MM.1S (cell line): ENCODE measurements around the gene SLC35F3.
"Not testable (repeated sequence)": the region's sequence is repeated elsewhere in the genome, so short reads cannot be mapped to it uniquely, and the experiment has no call there.

Source experiments
- DNase-seq: peaks from one replicate; pipeline ENCODE4 v3.0.0-alpha.2; 2015
- H2AFZ ChIP-seq: fragments of 300-600 bp; sonication (generic); 2 replicates; pipeline ENCODE4 v1.6.0; 2016; ENCODE audit warnings: antibody characterized with exemption, low read length
- H3F3A ChIP-seq: fragments of 300-600 bp; sonication (generic); 2 replicates; pipeline ENCODE4 v1.6.1; 2016; ENCODE audit warnings: mild to moderate bottlenecking, antibody characterized with exemption, low read length, moderate library complexity, mixed read lengths; ENCODE audit not compliant: insufficient read depth
- H3K27ac ChIP-seq: fragments of 300-600 bp; sonication (generic); 2 replicates; pipeline ENCODE4 v1.5.1; 2016; ENCODE audit warnings: mild to moderate bottlenecking, low read length
- H3K27me3 ChIP-seq: fragments of 300-600 bp; sonication (generic); replicated peaks from 2 replicates; pipeline ENCODE4 v1.6.0; 2016; ENCODE audit warnings: low read length; ENCODE audit not compliant: insufficient read depth
- H3K36me3 ChIP-seq: fragments of 300-600 bp; sonication (generic); replicated peaks from 2 replicates; pipeline ENCODE4 v1.6.1; 2016; ENCODE audit warnings: mild to moderate bottlenecking, low read length, mixed read lengths; ENCODE audit not compliant: insufficient read depth
- H3K4me1 ChIP-seq: fragments of 300-600 bp; sonication (generic); 2 replicates; pipeline ENCODE4 v1.6.1; 2016; ENCODE audit warnings: low read length, mixed read lengths
- H3K4me2 ChIP-seq: fragments of 300-600 bp; sonication (generic); 2 replicates; pipeline ENCODE4 v1.6.0; 2016; ENCODE audit warnings: low read depth, low read length
- H3K4me3 ChIP-seq: fragments of 300-600 bp; sonication (generic); 2 replicates; pipeline ENCODE4 v1.5.1; 2016; ENCODE audit warnings: low read length, mixed read lengths
- H3K79me2 ChIP-seq: fragments of 300-600 bp; sonication (generic); 2 replicates; pipeline ENCODE4 v1.6.1; 2016; ENCODE audit warnings: mixed run types, low read length, mixed read lengths
- H3K9ac ChIP-seq: fragments of 300-600 bp; sonication (generic); 2 replicates; pipeline ENCODE4 v1.6.1; 2016; ENCODE audit warnings: low read length, mixed read lengths
- H3K9me2 ChIP-seq: fragments of 300-600 bp; sonication (generic); replicated peaks from 2 replicates; pipeline ENCODE4 v1.6.1; 2016; ENCODE audit warnings: mild to moderate bottlenecking, low read length, mixed read lengths; ENCODE audit not compliant: insufficient read depth
- H3K9me3 ChIP-seq: fragments of 300-600 bp; sonication (generic); replicated peaks from 2 replicates; pipeline ENCODE4 v1.6.1; 2016; ENCODE audit warnings: mild to moderate bottlenecking, low read length, mixed read lengths; ENCODE audit not compliant: insufficient read depth
- H4K20me1 ChIP-seq: fragments of 300-600 bp; sonication (generic); 2 replicates; pipeline ENCODE4 v1.6.1; 2016; ENCODE audit warnings: mild to moderate bottlenecking, low read length, moderate library complexity, mixed read lengths; ENCODE audit not compliant: insufficient read depth
- CTCF ChIP-seq: fragments of 300-600 bp; sonication (generic); IDR thresholded peaks from 2 replicates; pipeline ENCODE4 v1.5.1; 2016; ENCODE audit warnings: antibody characterized with exemption, low read length, mixed read lengths
- EZH2 ChIP-seq: fragments of 300-600 bp; sonication (generic); optimal IDR thresholded peaks from 2 replicates; pipeline ENCODE3; 2017; ENCODE audit warnings: low read depth, mild to moderate bottlenecking, antibody characterized with exemption, low read length, mixed read lengths
- EZH2phosphoT487 ChIP-seq: fragments of 300-600 bp; sonication (generic); IDR thresholded peaks from 2 replicates; pipeline ENCODE4 v1.6.1; 2018; ENCODE audit warnings: antibody characterized with exemption, low read length

The SLC35F3 gene

GRCh38 chr1:234175363-234175762 lies 270.9 kb downstream of the SLC35F3 start:
- H3K79me2 ChIP-seq: no peaks in the 10 kb centered on the region
- no peaks in the 10 kb centered on the region for H3K9me2 ChIP-seq
- no peaks in the 10 kb centered on the region for H3F3A ChIP-seq
- no peak overlapping the region for H3K9ac ChIP-seq
- no peak overlapping the region for H3K4me2 ChIP-seq
- no peak overlapping the region for H3K27ac ChIP-seq
- no peaks in the 10 kb centered on the region for H3K4me1 ChIP-seq
- TF ChIP-seq CTCF (no peak), EZH2 (no peak), EZH2phosphoT487 (no peak)
- no peaks in the 10 kb centered on the region for H3K27me3 ChIP-seq
- no peak for DNase-seq
- H2AFZ ChIP-seq: no peak overlapping the region
- H4K20me1 ChIP-seq: no peaks in the 10 kb centered on the region
- no peak overlapping the region for H3K4me3 ChIP-seq
- no peaks in the 10 kb centered on the region for H3K36me3 ChIP-seq
- no peaks in the 10 kb centered on the region for H3K9me3 ChIP-seq

- no peak overlapping the region for H3K4me2 ChIP-seq
- H4K20me1 ChIP-seq: no peaks in the 10 kb centered on the region
- H3K27me3 ChIP-seq: no peaks in the 10 kb centered on the region
- no peak overlapping the region for H3K9ac ChIP-seq
- no peaks in the 10 kb centered on the region for H3F3A ChIP-seq
- no peaks in the 10 kb centered on the region for H3K9me2 ChIP-seq
- DNase-seq: no peak
- H3K9me3 ChIP-seq: no peaks in the 10 kb centered on the region
- TF ChIP-seq EZH2phosphoT487: no peak
- TF ChIP-seq CTCF: no peak
- TF ChIP-seq EZH2: no peak
- no peaks in the 10 kb centered on the region for H3K79me2 ChIP-seq
- H3K36me3 ChIP-seq: no peaks in the 10 kb centered on the region
- no peak overlapping the region for H2AFZ ChIP-seq
- no peaks in the 10 kb centered on the region for H3K4me1 ChIP-seq
- no peak overlapping the region for H3K4me3 ChIP-seq
- no peak overlapping the region for H3K27ac ChIP-seq
Observed at GRCh38 chr1:234176000-234176399, 271.5 kb downstream of the SLC35F3 start.

- H3K27ac ChIP-seq, DNase-seq, H4K20me1 ChIP-seq, H3K27me3 ChIP-seq, H3K4me2 ChIP-seq, H3K9me3 ChIP-seq, H3K36me3 ChIP-seq, H3F3A ChIP-seq, H2AFZ ChIP-seq, H3K79me2 ChIP-seq, H3K9me2 ChIP-seq, H3K4me3 ChIP-seq, H3K4me1 ChIP-seq, H3K9ac ChIP-seq: not testable (repeated sequence)
Observed at GRCh38 chr1:234176847-234177246, 272.4 kb downstream of the SLC35F3 start.

GRCh38 chr1:234185438-234185837 lies 281.0 kb downstream of the SLC35F3 start:
- DNase-seq: no peak
- Histone ChIP-seq H3K79me2 (no peaks in the 10 kb centered on the region), H3K36me3 (no peaks in the 10 kb centered on the region), H3K9ac (no peak overlapping the region), H3K27me3 (no peaks in the 10 kb centered on the region), H3K4me3 (no peak overlapping the region), H4K20me1 (no peaks in the 10 kb centered on the region), H3K9me2 (no peaks in the 10 kb centered on the region), H3F3A (no peaks in the 10 kb centered on the region), H3K27ac (no peak overlapping the region), H2AFZ (no peak overlapping the region), H3K9me3 (no peaks in the 10 kb centered on the region), H3K4me2 (no peak overlapping the region), H3K4me1 (no peaks in the 10 kb centered on the region)
- TF ChIP-seq EZH2 (no peak), CTCF (no peak), EZH2phosphoT487 (no peak)
